ENCODE results near the gene AP3B1.
"Not testable (repeated sequence)": the region's sequence is repeated elsewhere in the genome, so short reads cannot be mapped to it uniquely, and the experiment has no call there.

Gene AP3B1

GRCh38 chr5:78070691-78071090, 223.8 kb downstream of the AP3B1 start:
- not testable (repeated sequence) for DNase-seq (ENCODE audit: low read depth in 2 of 2)

- DNase-seq (ENCODE audit: low read depth in 2 of 2): not testable (repeated sequence)
These were observed 226.9 kb downstream of the AP3B1 start for GRCh38 chr5:78067581-78067980.

GRCh38 chr5:78066722-78067121, 227.8 kb downstream of the AP3B1 start:
- not testable (repeated sequence) for DNase-seq (ENCODE audit: low read depth in 2 of 2)

GRCh38 chr5:78065663-78066062, 228.8 kb downstream of the AP3B1 start:
- DNase-seq (ENCODE audit: low read depth in 2 of 2): no peak

- no peak for DNase-seq (ENCODE audit: low read depth in 2 of 2)
These were observed 229.5 kb downstream of the AP3B1 start for GRCh38 chr5:78064941-78065472.

- no peak for DNase-seq (ENCODE audit: low read depth in 2 of 2)
These were observed 231.0 kb downstream of the AP3B1 start for GRCh38 chr5:78063495-78063894.

GRCh38 chr5:78062645-78063044, 231.9 kb downstream of the AP3B1 start:
- DNase-seq (ENCODE audit: low read depth in 2 of 2): no peak

- DNase-seq (ENCODE audit: low read depth in 2 of 2): no peak
These were observed 234.1 kb downstream of the AP3B1 start for GRCh38 chr5:78060421-78060820.

GRCh38 chr5:78058625-78059024, 235.9 kb downstream of the AP3B1 start:
- DNase-seq (ENCODE audit: low read depth in 2 of 2): no peak

- no peak for DNase-seq (ENCODE audit: low read depth in 2 of 2)
These were observed 237.5 kb downstream of the AP3B1 start for GRCh38 chr5:78056901-78057514.

- DNase-seq (ENCODE audit: low read depth in 2 of 2): no peak
These were observed 238.4 kb downstream of the AP3B1 start for GRCh38 chr5:78056053-78056452.

GRCh38 chr5:78050888-78051287, 243.6 kb downstream of the AP3B1 start:
- DNase-seq (ENCODE audit: low read depth in 2 of 2): no peak

GRCh38 chr5:78046823-78047222, 247.7 kb downstream of the AP3B1 start:
- not testable (repeated sequence) for DNase-seq (ENCODE audit: low read depth in 2 of 2)

- DNase-seq (ENCODE audit: low read depth in 2 of 2): no peak
These were observed 248.5 kb downstream of the AP3B1 start for GRCh38 chr5:78046006-78046405.

GRCh38 chr5:78041805-78042204, 252.7 kb downstream of the AP3B1 start:
- DNase-seq (ENCODE audit: low read depth in 2 of 2): no peak

GRCh38 chr5:78025540-78025939, 269.0 kb downstream of the AP3B1 start:
- DNase-seq (ENCODE audit: low read depth in 2 of 2): no peak

- no peak for DNase-seq (ENCODE audit: low read depth in 2 of 2)
These were observed 274.8 kb downstream of the AP3B1 start for GRCh38 chr5:78019744-78020143.

- DNase-seq (ENCODE audit: low read depth in 2 of 2): no peak
These were observed 277.5 kb downstream of the AP3B1 start for GRCh38 chr5:78016863-78017529.

GRCh38 chr5:78009937-78010527, 284.5 kb downstream of the AP3B1 start:
- no peak for DNase-seq (ENCODE audit: low read depth in 2 of 2)

- DNase-seq (ENCODE audit: low read depth in 2 of 2): no peak
These were observed 286.0 kb downstream of the AP3B1 start for GRCh38 chr5:78008356-78008967.

- no peak for DNase-seq (ENCODE audit: low read depth in 2 of 2)
These were observed 287.3 kb downstream of the AP3B1 start for GRCh38 chr5:78007233-78007632.

GRCh38 chr5:78006449-78006848, 288.0 kb downstream of the AP3B1 start:
- DNase-seq (ENCODE audit: low read depth in 2 of 2): no peak
